Ishikawa (cell line): ENCODE results near the gene ATG7.

Experiments
- CEBPB ChIP-seq: IDR thresholded peaks from 2 replicates; pipeline ENCODE4 v1.6.1; 2012
- EGR1 ChIP-seq: IDR thresholded peaks from 2 replicates; pipeline ENCODE4 v1.6.1; 2012
- EP300 ChIP-seq: IDR thresholded peaks from 2 replicates; pipeline ENCODE4 v1.6.1; 2012; ENCODE audit warnings: borderline replicate concordance
- NFIC ChIP-seq: IDR thresholded peaks from 2 replicates; pipeline ENCODE4 v1.6.1; 2012
- RAD21 ChIP-seq: IDR thresholded peaks from 2 replicates; pipeline ENCODE4 v1.6.1; 2012; ENCODE audit warnings: low read depth
- REST ChIP-seq: IDR thresholded peaks from 2 replicates; pipeline ENCODE4 v1.6.1; 2012; ENCODE audit warnings: low read depth, mild to moderate bottlenecking
- TEAD4 ChIP-seq: IDR thresholded peaks from 2 replicates; pipeline ENCODE4 v1.6.1; 2012
- ZBTB7A ChIP-seq: IDR thresholded peaks from 2 replicates; pipeline ENCODE4 v1.6.1; 2012; ENCODE audit warnings: low read depth
- TF ChIP-seq, protein P1 (sequence below): IDR thresholded peaks from 2 replicates; pipeline ENCODE4 v1.6.1; 2012

GRCh38 chr3:11422291-11422690, 150.1 kb downstream of the ATG7 start:
- TF ChIP-seq REST (no peak), CEBPB (no peak), TEAD4 (no peak), RAD21 (no peak), EP300 (no peak), ZBTB7A (no peak), NFIC (no peak), EGR1 (no peak)
- TF ChIP-seq, protein P1, sequence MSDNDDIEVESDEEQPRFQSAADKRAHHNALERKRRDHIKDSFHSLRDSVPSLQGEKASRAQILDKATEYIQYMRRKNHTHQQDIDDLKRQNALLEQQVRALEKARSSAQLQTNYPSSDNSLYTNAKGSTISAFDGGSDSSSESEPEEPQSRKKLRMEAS, result no peak
